ENCODE measurements around the gene VGF.

Gene VGF

GRCh38 chr7:101165958-101166647 lies 734 bp upstream of the VGF start:
- DNase-seq, result peak; percentile 60

- peak; percentile 25 for DNase-seq
These were observed 1.1 kb downstream of the VGF start for GRCh38 chr7:101164071-101164840.

- peak; percentile 59 for DNase-seq
These were observed 1.9 kb downstream of the VGF start for GRCh38 chr7:101163279-101164070.

GRCh38 chr7:101162551-101163278 lies 2.7 kb downstream of the VGF start:
- peak; percentile 74 for DNase-seq

- no peak for DNase-seq
These were observed 3.5 kb downstream of the VGF start for GRCh38 chr7:101161692-101162471.

- DNase-seq, result no peak
These were observed 4.5 kb downstream of the VGF start for GRCh38 chr7:101160910-101161309.

GRCh38 chr7:101159696-101160674 lies 5.4 kb downstream of the VGF start:
- no peak for DNase-seq

GRCh38 chr7:101156866-101157589 lies 8.3 kb downstream of the VGF start:
- DNase-seq, result no peak

- DNase-seq, result no peak
These were observed 9.1 kb downstream of the VGF start for GRCh38 chr7:101156277-101156676.

GRCh38 chr7:101155303-101155702 lies 10.1 kb downstream of the VGF start:
- no peak for DNase-seq

GRCh38 chr7:101154693-101155102 lies 10.7 kb downstream of the VGF start:
- DNase-seq, result no peak

GRCh38 chr7:101153969-101154692 lies 11.2 kb downstream of the VGF start, which contains the start of gene AP1S1:
Gene AP1S1, plus strand, starts transcription at chr7:101154476. Its CDS starts 39 bp downstream, at chr7:101154515.
- DNase-seq, result peak; percentile 96

- no peak for DNase-seq
These were observed 13.3 kb downstream of the VGF start for GRCh38 chr7:101151908-101152651.

GRCh38 chr7:101140746-101141382 lies 24.5 kb downstream of the VGF start:
- no peak for DNase-seq

- DNase-seq, result no peak
These were observed 25.1 kb downstream of the VGF start for GRCh38 chr7:101140339-101140699.

GRCh38 chr7:101138213-101138870 lies 27.0 kb downstream of the VGF start:
- peak; percentile 46 for DNase-seq

- no peak for DNase-seq
These were observed 27.6 kb downstream of the VGF start for GRCh38 chr7:101137651-101138212.

Data from NCI-H82 (cell line).